B cell (primary cell): Measurements from ENCODE around the gene TUBA4B.

ENCODE experiments used
- CTCF ChIP-seq: fragments of 200-600 bp; IDR thresholded peaks from one replicate; pipeline ENCODE4 v1.8.0; 2022; ENCODE audit warnings: antibody characterized with exemption, mild to moderate bottlenecking
- EZH2 ChIP-seq: IDR thresholded peaks from 2 replicates; pipeline ENCODE4 v1.6.1; 2012; ENCODE audit warnings: borderline replicate concordance, low read depth, mild to moderate bottlenecking, moderate library complexity, low read length; ENCODE audit not compliant: insufficient read depth, poor library complexity, severe bottlenecking

GRCh38 chr2:219252570-219252899 is 508 bp upstream of the TUBA4B start:
- TF ChIP-seq EZH2 (no peak), CTCF (no peak)
